SK-N-SH (cell line): ENCODE results near the gene KCNJ18. TPM values are rescaled to one million over a fixed set of nuclear protein-coding genes. Genes with fewer than 3 reads are reported as not detected.
"Not testable (repeated sequence)": the region's sequence is repeated elsewhere in the genome, so short reads cannot be mapped to it uniquely, and the experiment has no call there.

ENCODE experiments used
- CTCF ChIA-PET: fragments of 300-600, 350-600 bp; formaldehyde crosslinking; extraction: SDS; loops from one replicate; lab custom pipeline; 2021; lab: Yijun Ruan, JAX
- POLR2A ChIA-PET: fragments of 350-600 bp; sonication (Branson Sonifier 250); formaldehyde crosslinking; extraction: SDS; loops from one replicate; lab custom pipeline; 2020; ENCODE audit warnings: antibody characterized with exemption, inconsistent platforms; lab: Yijun Ruan, JAX
- DNase-seq: peaks from one replicate; pipeline ENCODE4 v3.0.0; 2012
- H2AFZ ChIP-seq: fragments of 200-600 bp; sonication (generic); 2 replicates; pipeline ENCODE4 v1.8.1; 2016; ENCODE audit warnings: antibody characterized with exemption, mild to moderate bottlenecking, low read depth
- H3F3A ChIP-seq: fragments of 200-600 bp; sonication (generic); replicated peaks from 2 replicates; pipeline ENCODE3; 2016; ENCODE audit warnings: antibody characterized with exemption, mild to moderate bottlenecking; ENCODE audit not compliant: insufficient read depth
- H3K27ac ChIP-seq, 2 experiments: fragments of 200-500 bp in 1 of 2; fragments of 200-600 bp in 1 of 2; sonication (Bioruptor generic) in 1 of 2; sonication (generic), shearing (Covaris generic) in 1 of 2; 2 replicates each; pipeline versions ENCODE4 v1.5.1 to v1.6.1; 2014 to 2016; ENCODE audit warnings: low read depth in 2 of 2, inconsistent platforms in 1 of 2, low read length in 1 of 2, mild to moderate bottlenecking in 1 of 2, mixed read lengths in 1 of 2
- H3K27me3 ChIP-seq: fragments of 200-600 bp; sonication (generic), shearing (Covaris generic); 2 replicates; pipeline ENCODE4 v1.6.1; 2016; ENCODE audit warnings: mixed run types; ENCODE audit not compliant: insufficient read depth
- H3K36me3 ChIP-seq, 2 experiments: fragments of 200-500 bp in 1 of 2; fragments of 200-600 bp in 1 of 2; sonication (Bioruptor generic) in 1 of 2; sonication (generic) in 1 of 2; replicated peaks in 1 of 2; 2 replicates each; pipeline versions ENCODE3 to v1.5.1; 2014 to 2016; ENCODE audit warnings: low read length in 1 of 2, mild to moderate bottlenecking in 1 of 2; ENCODE audit not compliant: insufficient read depth in 2 of 2, control insufficient read depth in 1 of 2
- H3K4me1 ChIP-seq, 2 experiments: fragments of 200-500 bp in 1 of 2; fragments of 200-600 bp in 1 of 2; sonication (Bioruptor generic) in 1 of 2; sonication (generic), shearing (Covaris generic) in 1 of 2; 2 replicates each; pipeline versions ENCODE4 v1.5.1 to v1.6.1; 2014 to 2016; ENCODE audit warnings: low read depth in 1 of 2, low read length in 1 of 2, mixed run types in 1 of 2; ENCODE audit not compliant: insufficient read depth in 2 of 2, control insufficient read depth in 1 of 2
- H3K4me2 ChIP-seq: fragments of 200-600 bp; sonication (generic), shearing (Covaris generic); 2 replicates; pipeline ENCODE4 v1.6.1; 2017; ENCODE audit warnings: mixed run types
- H3K4me3 ChIP-seq, 2 experiments: fragments of 200-500 bp in 1 of 2; fragments of 200-600 bp in 1 of 2; sonication (Bioruptor generic) in 1 of 2; sonication (generic), shearing (Covaris generic) in 1 of 2; 2 replicates each; pipeline versions ENCODE4 v1.5.1 to v1.8.1; 2014 to 2016; ENCODE audit warnings: low read depth in 2 of 2, inconsistent platforms in 1 of 2, low read length in 1 of 2, mild to moderate bottlenecking in 1 of 2, mixed read lengths in 1 of 2, moderate library complexity in 1 of 2
- H3K79me2 ChIP-seq: fragments of 200-600 bp; sonication (generic); 2 replicates; pipeline ENCODE4 v1.8.1; 2017; ENCODE audit warnings: mild to moderate bottlenecking; ENCODE audit not compliant: insufficient read depth
- H3K9ac ChIP-seq: fragments of 200-600 bp; sonication (generic); 2 replicates; pipeline ENCODE4 v1.6.1; 2017; ENCODE audit warnings: mixed run types
- H3K9me2 ChIP-seq: fragments of 200-600 bp; sonication (generic); 2 replicates; pipeline ENCODE4 v1.6.1; 2017; ENCODE audit warnings: mixed run types
- H3K9me3 ChIP-seq: fragments of 200-600 bp; sonication (generic); 2 replicates; pipeline ENCODE4 v1.6.1; 2017; ENCODE audit warnings: mixed run types, mild to moderate bottlenecking, moderate library complexity
- H4K20me1 ChIP-seq: fragments of 200-600 bp; sonication (generic); 2 replicates; pipeline ENCODE4 v1.6.1; 2017; ENCODE audit warnings: mild to moderate bottlenecking, mixed run types; ENCODE audit not compliant: insufficient read depth
- WGBS: methylation state at CpG from one replicate; pipeline ENCODE4 v1.1.6; 2017; ENCODE audit warnings: low lambda C conversion rate; 5-methylcytosine and 5-hydroxymethylcytosine counted together
- polyA plus RNA-seq, 3 experiments: library from polyadenylated mRNA; depleted of rRNA; stranded (reverse); fragments of >200 nt; gene quantifications; 2 replicates each; pipeline ENCODE4 v1.2.3, GENCODE V29; 2012

KCNJ18 gene
- polyA plus RNA-seq, 1 of the 3 experiments (the other 2 are of a cell fraction): not detected

- H3K79me2 ChIP-seq, POLR2A ChIA-PET, H3K4me2 ChIP-seq, H2AFZ ChIP-seq, H3K36me3 ChIP-seq, H4K20me1 ChIP-seq, H3K4me3 ChIP-seq, CTCF ChIA-PET, H3K9me3 ChIP-seq, H3K9ac ChIP-seq, DNase-seq, H3K9me2 ChIP-seq, H3K4me1 ChIP-seq, H3F3A ChIP-seq, H3K27ac ChIP-seq: not testable (repeated sequence)
- 4% methylated on average over 8 of the region's 8 CpGs for WGBS
- peaks cover 63% of the 10 kb centered on the region for H3K27me3 ChIP-seq
Measured at GRCh38 chr17:21670361-21671155, 21.8 kb upstream of the KCNJ18 start.

DNA sequence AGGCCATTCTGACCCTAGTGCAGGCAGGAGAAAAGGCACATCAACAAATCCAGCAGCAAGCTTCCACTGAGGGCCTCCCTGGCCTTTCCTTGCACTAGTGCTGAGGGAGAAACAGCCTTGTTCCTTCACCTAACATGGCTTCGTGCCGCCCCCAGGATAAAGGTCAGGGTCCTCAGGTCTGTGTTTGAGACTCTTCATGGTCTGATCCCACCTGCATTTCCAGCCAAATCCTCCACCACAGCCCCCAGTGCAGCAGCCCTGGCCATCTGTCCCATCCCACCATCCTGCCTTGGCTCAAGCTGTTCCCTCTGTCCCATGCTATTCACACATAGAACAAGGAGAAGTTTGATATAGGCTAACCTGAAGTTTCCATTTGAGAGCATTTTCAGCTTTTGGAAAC lies 20.9 kb upstream of the KCNJ18 start:
- H3K9me2 ChIP-seq, H3K36me3 ChIP-seq, H3F3A ChIP-seq, H4K20me1 ChIP-seq, H3K4me3 ChIP-seq, DNase-seq, CTCF ChIA-PET, POLR2A ChIA-PET, H3K79me2 ChIP-seq, H3K9me3 ChIP-seq, H3K4me1 ChIP-seq, H3K4me2 ChIP-seq, H3K27ac ChIP-seq, H2AFZ ChIP-seq, H3K9ac ChIP-seq: not testable (repeated sequence)
- WGBS: 0% methylated on average over 2 of the region's 2 CpGs
- peaks cover 71% of the 10 kb centered on the region for H3K27me3 ChIP-seq

GRCh38 chr17:21671871-21672270 lies 20.5 kb upstream of the KCNJ18 start:
- CTCF ChIA-PET, H3K79me2 ChIP-seq: not testable (repeated sequence)

DNA sequence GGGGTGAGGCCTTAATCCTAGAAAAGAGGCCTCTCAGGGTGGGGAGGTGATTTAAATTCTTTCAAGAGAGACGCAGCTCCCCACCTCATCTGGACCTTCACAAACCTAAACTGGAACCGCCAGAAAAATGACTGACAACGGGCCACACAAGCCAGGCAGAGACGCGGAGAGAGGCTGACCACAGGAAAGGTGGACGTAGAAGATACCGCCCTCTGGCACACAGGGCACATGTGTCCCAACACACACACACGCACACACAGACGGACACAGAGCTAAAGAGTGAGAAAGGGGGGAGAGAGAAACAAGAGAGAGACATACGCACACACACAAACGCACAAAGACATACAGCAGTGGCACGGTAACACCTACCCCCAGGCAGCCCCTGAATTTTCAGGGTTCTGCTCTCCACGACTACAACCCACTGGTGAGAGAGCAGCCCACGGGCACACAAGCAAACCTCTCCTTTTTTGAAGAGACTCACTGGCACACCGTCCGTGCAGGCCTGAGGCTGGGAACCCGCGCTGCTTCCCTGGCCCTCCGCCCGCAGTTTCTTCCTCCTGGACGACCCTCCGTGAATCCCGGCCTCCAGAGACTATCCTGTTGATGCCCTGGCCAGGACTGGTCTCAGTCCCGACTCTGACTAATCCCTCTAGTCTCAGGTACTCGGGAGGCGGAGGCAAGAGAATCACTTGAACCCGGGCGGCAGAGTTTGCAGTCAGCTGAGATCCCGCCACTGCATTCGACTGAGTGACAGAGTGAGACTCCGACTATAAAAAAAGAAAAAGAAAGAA lies 18.7 kb upstream of the KCNJ18 start:
- DNase-seq, H3F3A ChIP-seq, H3K9me2 ChIP-seq, H3K36me3 ChIP-seq, H3K4me1 ChIP-seq, POLR2A ChIA-PET, CTCF ChIA-PET, H3K9ac ChIP-seq, H3K9me3 ChIP-seq, H3K27ac ChIP-seq, H4K20me1 ChIP-seq, H3K79me2 ChIP-seq: not testable (repeated sequence)
- H3K27me3 ChIP-seq: peaks cover 86% of the 10 kb centered on the region
- peak overlapping the region; percentile 48 for H3K4me2 ChIP-seq
- 27% methylated on average over 31 of the region's 31 CpGs for WGBS
- 0 out of 2 replicates have a peak overlapping the region, but pooled peaks have one; percentile 68 for H2AFZ ChIP-seq
- H3K4me3 ChIP-seq: peak overlapping the region; percentile 16 to 37; a peak in 3 of 4 replicates

More at GRCh38 chr17:21671871-21672270, 20.5 kb upstream of the KCNJ18 start:
- H4K20me1 ChIP-seq, H3K9me3 ChIP-seq, H3K9ac ChIP-seq, H3K4me1 ChIP-seq, H3K36me3 ChIP-seq, H3K9me2 ChIP-seq, POLR2A ChIA-PET, H3K4me3 ChIP-seq, H3K27ac ChIP-seq, DNase-seq, H3F3A ChIP-seq, H3K4me2 ChIP-seq, H2AFZ ChIP-seq: not testable (repeated sequence)
- H3K27me3 ChIP-seq: peaks cover 76% of the 10 kb centered on the region
- WGBS: 10% methylated on average over 4 of the region's 4 CpGs
